GM19463 (cell line): ENCODE results near the gene RSPH1.
A peak's percentile ranks its signal among the peaks of the same experiment; 100 is the strongest.

Experiments used
- ATAC-seq: cut with Tn5 transposase; IDR thresholded peaks from one replicate; pipeline ENCODE4 v1.9.1; 2021; ENCODE audit warnings: mild to moderate bottlenecking, moderate library complexity; ENCODE audit not compliant: unreplicated experiment

The RSPH1 gene

GRCh38 chr21:42532466-42533181, 36.6 kb upstream of the RSPH1 start:
- ATAC-seq, result no peak

GRCh38 chr21:42531771-42532170, 35.7 kb upstream of the RSPH1 start:
- no peak for ATAC-seq

GRCh38 chr21:42530167-42530518, 34.1 kb upstream of the RSPH1 start:
- no peak for ATAC-seq

GRCh38 chr21:42527489-42528158, 31.6 kb upstream of the RSPH1 start:
- ATAC-seq, result no peak

- no peak for ATAC-seq
These were observed 31.1 kb upstream of the RSPH1 start for GRCh38 chr21:42527127-42527488.

- ATAC-seq, result no peak
These were observed 30.3 kb upstream of the RSPH1 start for GRCh38 chr21:42526379-42526727.

- ATAC-seq, result no peak
These were observed 29.8 kb upstream of the RSPH1 start for GRCh38 chr21:42525676-42526378.

- peak; percentile 27 for ATAC-seq
These were observed 29.1 kb upstream of the RSPH1 start for GRCh38 chr21:42525029-42525581.

GRCh38 chr21:42524341-42525028, 28.5 kb upstream of the RSPH1 start:
- peak; percentile 66 for ATAC-seq

- ATAC-seq, result no peak
These were observed 27.9 kb upstream of the RSPH1 start for GRCh38 chr21:42523941-42524340.

GRCh38 chr21:42523211-42523610, 27.2 kb upstream of the RSPH1 start:
- ATAC-seq, result no peak

GRCh38 chr21:42522771-42523170, 26.7 kb upstream of the RSPH1 start:
- no peak for ATAC-seq

GRCh38 chr21:42522271-42522670, 26.2 kb upstream of the RSPH1 start:
- ATAC-seq, result no peak

- ATAC-seq, result no peak
These were observed 25.8 kb upstream of the RSPH1 start for GRCh38 chr21:42521805-42522204.

GRCh38 chr21:42521384-42521783, 25.4 kb upstream of the RSPH1 start:
- ATAC-seq, result no peak

- ATAC-seq, result no peak
These were observed 24.7 kb upstream of the RSPH1 start for GRCh38 chr21:42520628-42521253.

- ATAC-seq, result no peak
These were observed 22.6 kb upstream of the RSPH1 start for GRCh38 chr21:42518626-42519025.

GRCh38 chr21:42518215-42518614, 22.2 kb upstream of the RSPH1 start:
- no peak for ATAC-seq

- ATAC-seq, result no peak
These were observed 19.9 kb upstream of the RSPH1 start for GRCh38 chr21:42515708-42516502.

GRCh38 chr21:42514883-42515228, 18.8 kb upstream of the RSPH1 start:
- no peak for ATAC-seq
